ENCODE data around the gene CCR9.

Gene CCR9

GRCh38 chr3:45952456-45952855 is 66.1 kb downstream of the CCR9 start:
- no peak for DNase-seq (ENCODE audit: low read depth, low spot score)
